T-helper 2 cell treated with Interferon-gamma antibody and Interleukin-4, amounts not matched to agents 5 μg/mL and 100 μg/mL, for 36 hours (primary cell): ENCODE data around the gene DNAH14.

ENCODE experiments used
- DNase-seq: peaks from one replicate; pipeline ENCODE4 v3.0.0; 2021; ENCODE audit warnings: low spot score
- H3K27ac Mint-ChIP-seq: one replicate; pipeline ENCODE4 v1.8.0; 2021; ENCODE audit warnings: mild to moderate bottlenecking, mixed read lengths
- H3K27me3 Mint-ChIP-seq: one replicate; pipeline ENCODE4 v1.8.0; 2021; ENCODE audit warnings: low read depth, mixed read lengths
- H3K36me3 Mint-ChIP-seq: one replicate; pipeline ENCODE4 v1.8.0; 2021; ENCODE audit warnings: low read depth, mixed read lengths
- H3K4me1 Mint-ChIP-seq: one replicate; pipeline ENCODE4 v1.8.0; 2021; ENCODE audit warnings: low read depth, mixed read lengths
- H3K4me3 Mint-ChIP-seq: one replicate; pipeline ENCODE4 v1.8.0; 2022; ENCODE audit warnings: mild to moderate bottlenecking, moderate library complexity, mixed read lengths
- H3K9me3 Mint-ChIP-seq: one replicate; pipeline ENCODE4 v1.8.0; 2021; ENCODE audit warnings: mixed read lengths

Gene DNAH14

GRCh38 chr1:225446595-225446960, 517.1 kb downstream of the DNAH14 start:
- H3K4me3 Mint-ChIP-seq: no peak overlapping the region
- H3K9me3 Mint-ChIP-seq: peaks cover 4% of the 10 kb centered on the region
- peak overlapping the region; percentile 31 for H3K27ac Mint-ChIP-seq
- H3K36me3 Mint-ChIP-seq: peaks cover 9% of the 10 kb centered on the region
- peaks cover 52% of the 10 kb centered on the region for H3K4me1 Mint-ChIP-seq
- H3K27me3 Mint-ChIP-seq: peaks cover 3% of the 10 kb centered on the region
- DNase-seq: no peak

- Mint-ChIP-seq H3K4me1 (peaks cover 47% of the 10 kb centered on the region), H3K27ac (no peak overlapping the region), H3K9me3 (peaks cover 4% of the 10 kb centered on the region), H3K27me3 (peaks cover 3% of the 10 kb centered on the region), H3K4me3 (no peak overlapping the region), H3K36me3 (peaks cover 9% of the 10 kb centered on the region)
- no peak for DNase-seq
These were observed 517.6 kb downstream of the DNAH14 start for GRCh38 chr1:225446981-225447615.

- H3K36me3 Mint-ChIP-seq: peaks cover 9% of the 10 kb centered on the region
- peaks cover 3% of the 10 kb centered on the region for H3K27me3 Mint-ChIP-seq
- H3K9me3 Mint-ChIP-seq: peaks cover 4% of the 10 kb centered on the region
- no peak overlapping the region for H3K4me3 Mint-ChIP-seq
- DNase-seq: no peak
- H3K27ac Mint-ChIP-seq: peak overlapping the region; percentile 1
- H3K4me1 Mint-ChIP-seq: peaks cover 43% of the 10 kb centered on the region
These were observed 518.2 kb downstream of the DNAH14 start for GRCh38 chr1:225447650-225448089.

GRCh38 chr1:225448146-225448805, 518.8 kb downstream of the DNAH14 start:
- no peak for DNase-seq
- peaks cover 9% of the 10 kb centered on the region for H3K36me3 Mint-ChIP-seq
- peaks cover 38% of the 10 kb centered on the region for H3K4me1 Mint-ChIP-seq
- H3K27me3 Mint-ChIP-seq: peaks cover 3% of the 10 kb centered on the region
- H3K27ac Mint-ChIP-seq: no peak overlapping the region
- peaks cover 4% of the 10 kb centered on the region for H3K9me3 Mint-ChIP-seq
- no peak overlapping the region for H3K4me3 Mint-ChIP-seq
